HepG2 (cell line): ENCODE measurements around the gene ZNF155. TPM values are rescaled to one million over a fixed set of nuclear protein-coding genes. Genes with fewer than 3 reads are reported as not detected.

Experiments
- CERS6 ChIP-seq: sonication (generic); formaldehyde crosslinking; IDR thresholded peaks from 2 replicates; pipeline ENCODE4 v1.5.0; 2020; ENCODE audit warnings: missing genetic modification reagents
- DRAP1 ChIP-seq: IDR thresholded peaks from 2 replicates; pipeline ENCODE4 v1.6.1; 2016; ENCODE audit warnings: missing genetic modification reagents, missing compliant biosample characterization
- HDAC2 ChIP-seq: sonication (generic); formaldehyde crosslinking; IDR thresholded peaks from 2 replicates; pipeline ENCODE4 v1.4.0; 2020; ENCODE audit warnings: missing genetic modification reagents
- HNF1A ChIP-seq, 2 experiments: sonication (generic) in 1 of 2; formaldehyde crosslinking in 1 of 2; IDR thresholded peaks; 2 replicates each; pipeline versions ENCODE4 v1.4.0 to v1.6.1; 2016 to 2020; ENCODE audit warnings: borderline replicate concordance in 1 of 2, low read depth in 1 of 2, mild to moderate bottlenecking in 1 of 2, missing genetic modification reagents in 1 of 2
- HNF4G ChIP-seq, 2 experiments: sonication (generic) in 1 of 2; formaldehyde crosslinking in 1 of 2; IDR thresholded peaks; 2 replicates each; pipeline versions ENCODE4 v1.4.0 to v1.6.1; 2011 to 2020; ENCODE audit warnings: borderline replicate concordance in 2 of 2, low read depth in 2 of 2, mild to moderate bottlenecking in 2 of 2, low read length in 1 of 2, missing genetic modification reagents in 1 of 2, moderate library complexity in 1 of 2
- HNRNPL ChIP-seq: fragments of 200-400 bp; formaldehyde crosslinking; IDR thresholded peaks from 2 replicates; pipeline ENCODE4 v1.6.1; 2017; ENCODE audit warnings: mild to moderate bottlenecking, low read depth, low read length
- MEF2D ChIP-seq: sonication (generic); formaldehyde crosslinking; IDR thresholded peaks from 2 replicates; pipeline ENCODE4 v1.5.1; 2020; ENCODE audit warnings: mild to moderate bottlenecking, missing genetic modification reagents
- MXI1 ChIP-seq: IDR thresholded peaks from 3 replicates; pipeline ENCODE4 v1.6.1; 2012; ENCODE audit warnings: low read depth, low read length, inconsistent platforms, borderline replicate concordance
- NR0B2 ChIP-seq: sonication (generic); formaldehyde crosslinking; IDR thresholded peaks from 2 replicates; pipeline ENCODE4 v1.4.0; 2020; ENCODE audit warnings: mild to moderate bottlenecking, missing genetic modification reagents
- PHB2 ChIP-seq: fragments of 450-650 bp; IDR thresholded peaks from 2 replicates; pipeline ENCODE4 v1.6.1; 2018; ENCODE audit not compliant: partially characterized antibody
- PLSCR1 ChIP-seq: sonication (generic); formaldehyde crosslinking; IDR thresholded peaks from 2 replicates; pipeline ENCODE4 v1.5.0; 2020; ENCODE audit warnings: missing genetic modification reagents, mild to moderate bottlenecking, borderline replicate concordance
- POGK ChIP-seq: sonication (generic); formaldehyde crosslinking; conservative IDR thresholded peaks from 2 replicates; pipeline ENCODE4 v1.8.0; 2022; ENCODE audit warnings: mild to moderate bottlenecking, moderate library complexity, missing genetic modification reagents
- SNAI1 ChIP-seq: sonication (generic); formaldehyde crosslinking; IDR thresholded peaks from 2 replicates; pipeline ENCODE4 v1.5.0; 2020; ENCODE audit warnings: mild to moderate bottlenecking, missing genetic modification reagents, borderline replicate concordance
- TARDBP ChIP-seq: sonication (generic); formaldehyde crosslinking; IDR thresholded peaks from 2 replicates; pipeline ENCODE4 v1.8.0; 2022; ENCODE audit warnings: mild to moderate bottlenecking, missing genetic modification reagents
- ZNF136 ChIP-seq: sonication (generic); formaldehyde crosslinking; IDR thresholded peaks from 2 replicates; pipeline ENCODE4 v1.8.1; 2022; ENCODE audit warnings: low read depth, mild to moderate bottlenecking, moderate library complexity, missing genetic modification reagents
- ZNF260 ChIP-seq: sonication (generic); formaldehyde crosslinking; IDR thresholded peaks from 2 replicates; pipeline ENCODE4 v1.4.0; 2020; ENCODE audit warnings: missing genetic modification reagents, low read depth, mild to moderate bottlenecking, borderline replicate concordance
- ZNF30 ChIP-seq: sonication (generic); formaldehyde crosslinking; IDR thresholded peaks from 2 replicates; pipeline ENCODE4 v1.5.0; 2020; ENCODE audit warnings: mild to moderate bottlenecking, missing genetic modification reagents
- ZNF333 ChIP-seq: sonication (generic); formaldehyde crosslinking; IDR thresholded peaks from 2 replicates; pipeline ENCODE4 v1.4.0; 2020; ENCODE audit warnings: mild to moderate bottlenecking, missing genetic modification reagents, borderline replicate concordance
- ZNF761 ChIP-seq: sonication (generic); formaldehyde crosslinking; conservative IDR thresholded peaks from 2 replicates; pipeline ENCODE4 v1.4.0; 2020; ENCODE audit warnings: mild to moderate bottlenecking, missing genetic modification reagents
- polyA plus RNA-seq, 8 experiments: library from polyadenylated mRNA; depleted of rRNA in 3 of 8; stranded (reverse) in 7 of 8; unstranded in 1 of 8; fragments of >200 nt; fragmentation: Illumina TruSeq in 4 of 8; extraction: Trizol in 4 of 8; gene quantifications; 2 replicates each; pipeline versions ENCODE4 v1.2.1 to v1.2.3, GENCODE V29; 2011 to 2016; ENCODE audit warnings: low read depth in 4 of 8, missing spikeins in 1 of 8, mixed read lengths in 1 of 8; ENCODE audit not compliant: insufficient read depth in 1 of 8
- total RNA-seq, 5 experiments: library from RNA; depleted of rRNA; stranded (reverse); fragments of >200 nt; fragmentation: Illumina TruSeq; extraction: Trizol; gene quantifications; 2 replicates each; pipeline ENCODE4 v1.2.3, GENCODE V29; 2016; ENCODE audit warnings: low read depth in 1 of 5

Gene ZNF155
- total and polyA plus RNA-seq, 2 of the 13 experiments (the other 11 are each of a cell fraction or from before 2014, with no cell fraction given) = 2.5 to 3.6 TPM

- TF ChIP-seq POGK (CRISPR knock-in tag) = no peak
- TF ChIP-seq CERS6 (CRISPR knock-in tag) = no peak
- TF ChIP-seq PLSCR1 (CRISPR knock-in tag) = no peak
- TF ChIP-seq ZNF260 = no peak
- no peak for TF ChIP-seq PHB2
- TF ChIP-seq SNAI1 = 0 out of 2 replicates have a peak, but pooled peaks have one; percentile 57
- no peak for TF ChIP-seq NR0B2 (CRISPR knock-in tag)
- TF ChIP-seq ZNF30 (CRISPR knock-in tag) = no peak
- 0 out of 2 replicates have a peak, but pooled peaks have one; percentile 35 for TF ChIP-seq MEF2D (CRISPR knock-in tag)
- no peak for TF ChIP-seq HNF4G (IDR thresholded peaks at IDR 0.05; ENCODE audit: borderline replicate concordance, low read depth, low read length)
- no peak for TF ChIP-seq HNF4G (CRISPR knock-in tag; IDR thresholded peaks at IDR 0.05; ENCODE audit: borderline replicate concordance, low read depth)
- TF ChIP-seq ZNF333 (CRISPR knock-in tag) = no peak
- TF ChIP-seq DRAP1 (CRISPR knock-in tag) = peak; percentile 65; the same call in 1 of the 2 replicates
- TF ChIP-seq MXI1 = no peak
- TF ChIP-seq TARDBP = no peak
- no peak for TF ChIP-seq HNF1A (IDR thresholded peaks at IDR 0.05; ENCODE audit: low read depth)
- TF ChIP-seq HNF1A (CRISPR knock-in tag; IDR thresholded peaks at IDR 0.05; ENCODE audit: borderline replicate concordance) = no peak
- no peak for TF ChIP-seq ZNF136 (CRISPR knock-in tag)
- no peak for TF ChIP-seq ZNF761 (CRISPR knock-in tag)
- TF ChIP-seq HNRNPL = no peak
- TF ChIP-seq HDAC2 (CRISPR knock-in tag) = no peak
These were observed 40.9 kb downstream of the ZNF155 start (continued) for GRCh38 chr19:44024900-44025216.
